Thoracic aorta (tissue), 2 donors: ENCODE data around the gene PTF1A. TPM values are rescaled to one million over a fixed set of nuclear protein-coding genes. Genes with fewer than 3 reads are reported as not detected.

Experiments
- ATAC-seq: fragments of 150-250 bp; one replicate; pipeline ENCODE4 v1.8.0; 2017; ENCODE audit warnings: low read depth; ENCODE audit not compliant: insufficient number of reproducible peaks, low FRiP score
- DNase-seq: peaks from one replicate; pipeline ENCODE4 v3.0.0-alpha.2; 2020; ENCODE audit warnings: low spot score
- H3K27ac ChIP-seq, 2 donors: fragments of 200-600 bp; sonication (generic); 1 replicate in 1 of 2; 2 replicates in 1 of 2; pipeline ENCODE4 v1.5.1; 2016; ENCODE audit warnings: mild to moderate bottlenecking in 2 of 2, moderate library complexity in 2 of 2
- H3K27me3 ChIP-seq: fragments of 200-600 bp; sonication (generic); replicated peaks from 2 replicates; pipeline ENCODE4 v1.6.0; 2016; ENCODE audit warnings: mild to moderate bottlenecking; ENCODE audit not compliant: insufficient read depth
- H3K36me3 ChIP-seq: fragments of 200-600 bp; sonication (generic); one replicate; pipeline ENCODE4 v1.5.1; 2016
- H3K4me1 ChIP-seq, 2 donors: fragments of 200-600 bp; sonication (generic); 1 replicate in 1 of 2; 2 replicates in 1 of 2; pipeline versions ENCODE4 v1.5.1 to v1.6.0; 2016; ENCODE audit warnings: low read depth in 2 of 2, mild to moderate bottlenecking in 1 of 2; ENCODE audit not compliant: control insufficient read depth in 1 of 2
- H3K4me3 ChIP-seq: fragments of 200-600 bp; sonication (generic); 2 replicates; pipeline ENCODE4 v1.5.1; 2016; ENCODE audit warnings: mild to moderate bottlenecking
- H3K9me3 ChIP-seq: fragments of 200-600 bp; sonication (generic); 2 replicates; pipeline ENCODE4 v1.5.1; 2016
- CTCF ChIP-seq: fragments of 200-600 bp; sonication (generic); IDR thresholded peaks from one replicate; pipeline ENCODE4 v1.5.1; 2019; ENCODE audit warnings: antibody characterized with exemption
- total RNA-seq, 2 donors: library from RNA; depleted of rRNA; stranded (reverse); fragments of >200 nt; gene quantifications; one replicate each; pipeline versions ENCODE4 v1.1.0 to v1.2.3, GENCODE V29; 2016

Gene PTF1A
- total RNA-seq, 2 donors from 2014 or later = not detected

GRCh38 chr10:23157691-23158369, 34.3 kb upstream of the PTF1A start:
- H3K36me3 ChIP-seq = no peaks in the 10 kb centered on the region

GRCh38 chr10:23158370-23158769, 33.7 kb upstream of the PTF1A start:
- peak; percentile 52 for TF ChIP-seq CTCF
- Histone ChIP-seq H3K27ac (no peak overlapping the region), H3K4me1 (no peaks in the 10 kb centered on the region), H3K27me3 (no peaks in the 10 kb centered on the region), H3K9me3 (no peaks in the 10 kb centered on the region), H3K36me3 (no peaks in the 10 kb centered on the region), H3K4me3 (no peak overlapping the region)
- DNase-seq (no peak), ATAC-seq (no peak)

More at GRCh38 chr10:23157691-23158369, 34.3 kb upstream of the PTF1A start:
- no peaks in the 10 kb centered on the region for H3K27me3 ChIP-seq
- no peak overlapping the region for H3K4me3 ChIP-seq
- no peaks in the 10 kb centered on the region for H3K9me3 ChIP-seq
- no peak for TF ChIP-seq CTCF
- DNase-seq (no peak), ATAC-seq (no peak)
- no peak overlapping the region for H3K27ac ChIP-seq
- H3K4me1 ChIP-seq = no peaks in the 10 kb centered on the region

GRCh38 chr10:23171232-23171876, 20.8 kb upstream of the PTF1A start:
- Histone ChIP-seq H3K36me3 (no peaks in the 10 kb centered on the region), H3K4me1 (peaks cover 0 to 10% of the 10 kb centered on the region in 2 donors), H3K27ac (no peak overlapping the region), H3K4me3 (no peak overlapping the region), H3K9me3 (no peaks in the 10 kb centered on the region), H3K27me3 (peaks cover 4% of the 10 kb centered on the region)
- no peak for ATAC-seq
- no peak for DNase-seq
- TF ChIP-seq CTCF = no peak

- H3K27me3 ChIP-seq = peaks cover 4% of the 10 kb centered on the region
- H3K36me3 ChIP-seq = no peaks in the 10 kb centered on the region
- ATAC-seq = no peak
These were observed 19.5 kb upstream of the PTF1A start for GRCh38 chr10:23172429-23173213.

More at GRCh38 chr10:23172429-23173213, 19.5 kb upstream of the PTF1A start:
- peaks cover 0 to 10% of the 10 kb centered on the region in 2 donors for H3K4me1 ChIP-seq
- no peak overlapping the region for H3K27ac ChIP-seq
- H3K4me3 ChIP-seq = no peak overlapping the region
- TF ChIP-seq CTCF = no peak
- no peaks in the 10 kb centered on the region for H3K9me3 ChIP-seq
- no peak for DNase-seq
